HepG2 (cell line): ENCODE measurements around the gene TET2. TPM values are rescaled to one million over a fixed set of nuclear protein-coding genes. Genes with fewer than 3 reads are reported as not detected.
A peak's percentile ranks its signal among the peaks of the same experiment; 100 is the strongest.

Experiments used
- ATAC-seq: fragments of 200-7000 bp; cut with Tn5 transposase; 3 replicates; pipeline ENCODE4 v1.9.1; 2020; ENCODE audit warnings: mild to moderate bottlenecking, moderate library complexity
- BruUV-seq: library from RNA; stranded (reverse); fragments of 400-500 nt; replicated peaks from 2 replicates; lab custom pipeline; 2021; lab: Mats Ljungman, UMichigan
- CTCF ChIA-PET: fragments of 300-600 bp; formaldehyde crosslinking; extraction: SDS; loops from one replicate; lab custom pipeline; 2021; ENCODE audit warnings: low total read pairs, inconsistent platforms, low intra/inter-chr PET ratio; lab: Yijun Ruan, JAX
- POLR2A ChIA-PET: fragments of 350-600 bp; sonication (Branson Sonifier 250); formaldehyde crosslinking; loops from one replicate; lab custom pipeline; 2020; ENCODE audit warnings: antibody characterized with exemption, inconsistent platforms; lab: Yijun Ruan, JAX
- DNase-seq: peaks from one replicate; pipeline ENCODE4 v3.0.0-alpha.2; 2015; ENCODE audit warnings: low spot score
- FAIRE-seq: peaks from 3 replicates; lab custom pipeline; 2011; peaks lifted over from hg19 to GRCh38; lab: Jason Lieb, UNC
- H2AFZ ChIP-seq: one replicate; pipeline ENCODE4 v1.6.1; 2011; ENCODE audit warnings: low read length, inconsistent platforms
- H3K27ac ChIP-seq: fragments of 300-600 bp; 3 replicates; pipeline ENCODE4 v1.8.0; 2011; ENCODE audit warnings: mixed run types, mild to moderate bottlenecking, mixed read lengths, low read length, inconsistent platforms; ENCODE audit not compliant: insufficient read depth; ENCODE audit errors: extremely low read length
- H3K27me3 ChIP-seq, 2 experiments: fragments of 200-600 bp in 1 of 2; 2 replicates in 1 of 2; 3 replicates in 1 of 2; pipeline versions ENCODE4 v1.6.0 to v1.8.0; 2011; ENCODE audit warnings: low read length in 2 of 2, mild to moderate bottlenecking in 2 of 2, moderate library complexity in 2 of 2, inconsistent platforms in 1 of 2; ENCODE audit not compliant: insufficient read depth in 2 of 2, control insufficient read depth in 1 of 2
- H3K36me3 ChIP-seq, 2 experiments: fragments of 200-600 bp in 1 of 2; replicated peaks in 1 of 2; 2 replicates in 1 of 2; 3 replicates in 1 of 2; pipeline versions ENCODE4 v1.5.1 to v1.8.0; 2011; ENCODE audit warnings: low read length in 2 of 2, inconsistent platforms in 1 of 2; ENCODE audit not compliant: insufficient read depth in 2 of 2, control insufficient read depth in 1 of 2
- H3K4me1 ChIP-seq: 2 replicates; pipeline ENCODE4 v1.5.1; 2012; ENCODE audit warnings: low read length, inconsistent platforms; ENCODE audit not compliant: insufficient read depth
- H3K4me2 ChIP-seq: 2 replicates; pipeline ENCODE4 v1.6.0; 2011; ENCODE audit warnings: low read depth, low read length, inconsistent platforms
- H3K4me3 ChIP-seq, 3 experiments: fragments of 200-600 bp in 1 of 3; sonication (generic), shearing (Covaris generic) in 1 of 3; replicated peaks in 1 of 3; 2 replicates each; pipeline ENCODE4 v1.5.1; 2011 to 2016; ENCODE audit warnings: low read length in 3 of 3, inconsistent platforms in 2 of 3, low read depth in 2 of 3, mild to moderate bottlenecking in 2 of 3, control low read depth in 1 of 3, mixed read lengths in 1 of 3; ENCODE audit not compliant: insufficient read depth in 1 of 3
- H3K79me2 ChIP-seq: one replicate; pipeline ENCODE4 v1.6.1; 2011; ENCODE audit warnings: low read length, inconsistent platforms; ENCODE audit not compliant: insufficient read depth
- H3K9ac ChIP-seq: 2 replicates; pipeline ENCODE4 v1.6.0; 2011; ENCODE audit warnings: mild to moderate bottlenecking, low read depth, low read length, inconsistent platforms; ENCODE audit not compliant: insufficient read depth
- H3K9me3 ChIP-seq: 2 replicates; pipeline ENCODE4 v1.5.1; 2012; ENCODE audit warnings: mild to moderate bottlenecking, low read length
- H4K20me1 ChIP-seq: 2 replicates; pipeline ENCODE4 v1.6.0; 2011; ENCODE audit warnings: inconsistent platforms, mild to moderate bottlenecking, low read length, moderate library complexity; ENCODE audit not compliant: insufficient read depth
- ARID5B ChIP-seq: IDR thresholded peaks from 2 replicates; pipeline ENCODE4 v1.4.0; 2020; ENCODE audit warnings: mild to moderate bottlenecking, missing genetic modification reagents
- CEBPB ChIP-seq: IDR thresholded peaks from 2 replicates; pipeline ENCODE4 v1.6.1; 2011; ENCODE audit warnings: low read depth, low read length, improper control_type of control experiment, borderline replicate concordance
- CEBPG ChIP-seq: IDR thresholded peaks from 2 replicates; pipeline ENCODE4 v1.6.1; 2016
- FOXO1 ChIP-seq: sonication (generic); formaldehyde crosslinking; IDR thresholded peaks from 2 replicates; pipeline ENCODE4 v1.4.0; 2020; ENCODE audit warnings: missing genetic modification reagents
- HNF4A ChIP-seq: sonication (generic); formaldehyde crosslinking; IDR thresholded peaks from 2 replicates; pipeline ENCODE4 v1.4.0; 2020; ENCODE audit warnings: missing genetic modification reagents
- THAP8 ChIP-seq: sonication (generic); formaldehyde crosslinking; IDR thresholded peaks from 2 replicates; pipeline ENCODE4 v1.5.1; 2020; ENCODE audit warnings: missing genetic modification reagents, mild to moderate bottlenecking, borderline replicate concordance
- TRIM22 ChIP-seq: fragments of 450-650 bp; IDR thresholded peaks from 2 replicates; pipeline ENCODE4 v1.6.1; 2017
- ZBTB2 ChIP-seq: sonication (generic); formaldehyde crosslinking; IDR thresholded peaks from 2 replicates; pipeline ENCODE4 v1.8.0; 2022; ENCODE audit warnings: low read depth, missing genetic modification reagents
- ZKSCAN5 ChIP-seq: sonication (generic); formaldehyde crosslinking; IDR thresholded peaks from 2 replicates; pipeline ENCODE4 v1.5.1; 2020; ENCODE audit warnings: mild to moderate bottlenecking, missing genetic modification reagents
- ZNF24 ChIP-seq: fragments of 450-650 bp; IDR thresholded peaks from 2 replicates; pipeline ENCODE4 v1.6.1; 2017; ENCODE audit warnings: antibody characterized with exemption, mild to moderate bottlenecking
- ZNF644 ChIP-seq: IDR thresholded peaks from 2 replicates; pipeline ENCODE4 v1.6.1; 2016; ENCODE audit warnings: low read depth
- ZNF746 ChIP-seq: sonication (generic); formaldehyde crosslinking; IDR thresholded peaks from 2 replicates; pipeline ENCODE4 v1.8.0; 2022; ENCODE audit warnings: mild to moderate bottlenecking, missing genetic modification reagents
- ZSCAN20 ChIP-seq: sonication (generic); formaldehyde crosslinking; IDR thresholded peaks from 2 replicates; pipeline ENCODE4 v1.4.0; 2020; ENCODE audit warnings: missing genetic modification reagents, mild to moderate bottlenecking, borderline replicate concordance
- WGBS: methylation state at CpG from one replicate; pipeline ENCODE4 v1.1.6; 2017; ENCODE audit warnings: low lambda C conversion rate; 5-methylcytosine and 5-hydroxymethylcytosine counted together
- in situ Hi-C: cut with HindIII; loops from 2 replicates; pipeline ENCODE4 v1.10.0; 2017; ENCODE audit warnings: low pct_unique_long_range_greater_than_20kb; ENCODE audit not compliant: extremely low pct_ligation_motif_present
- intact Hi-C: fragments of 100-400 bp; cut with micrococcal nuclease; formaldehyde crosslinking; loops from one replicate; pipeline ENCODE4 v1.10.0; 2022; ENCODE audit not compliant: unreplicated experiment
- polyA plus RNA-seq, 8 experiments: library from polyadenylated mRNA; depleted of rRNA in 3 of 8; stranded (reverse) in 7 of 8; unstranded in 1 of 8; fragments of >200 nt; fragmentation: Illumina TruSeq in 4 of 8; extraction: Trizol in 4 of 8; gene quantifications; 2 replicates each; pipeline versions ENCODE4 v1.2.1 to v1.2.3, GENCODE V29; 2011 to 2016; ENCODE audit warnings: low read depth in 4 of 8, missing spikeins in 1 of 8, mixed read lengths in 1 of 8; ENCODE audit not compliant: insufficient read depth in 1 of 8
- total RNA-seq, 5 experiments: library from RNA; depleted of rRNA; stranded (reverse); fragments of >200 nt; fragmentation: Illumina TruSeq; extraction: Trizol; gene quantifications; 2 replicates each; pipeline ENCODE4 v1.2.3, GENCODE V29; 2016; ENCODE audit warnings: low read depth in 1 of 5

TET2 gene
- total and polyA plus RNA-seq, 2 of the 13 experiments (the other 11 are each of a cell fraction or from before 2014, with no cell fraction given), result 4.7 to 4.8 TPM

- no TSS peak for BruUV-seq
- Histone ChIP-seq H3K9ac (no peak overlapping the region), H3K27ac (no peak overlapping the region), H3K4me3 (no peak overlapping the region), H3K4me1 (peaks cover 41% of the 10 kb centered on the region), H3K36me3 (no peaks in the 10 kb centered on the region), H3K27me3 (no peaks in the 10 kb centered on the region; a peak in 2 of 5 replicates), H3K4me2 (peak overlapping the region; percentile 21), H4K20me1 (peaks cover 4% of the 10 kb centered on the region; the same call in 1 of the 2 replicates), H3K9me3 (no peaks in the 10 kb centered on the region), H3K79me2 (peaks cover 37% of the 10 kb centered on the region), H2AFZ (no peak overlapping the region)
- intact Hi-C loops, result loop anchor here (5.0 kb wide), 2 partner anchors 108 to 198 kb away; no protein-coding TSS in a partner anchor
- ChIA-PET CTCF (no interaction called here), POLR2A (no interaction called here)
- ATAC-seq (no peak), FAIRE-seq (no peak), DNase-seq (no peak)
- in situ Hi-C loops, result no loop called here
- TF ChIP-seq ZNF644 (CRISPR knock-in tag), result 0 out of 2 replicates have a peak, but pooled peaks have one; percentile 33
- 0 out of 2 replicates have a peak, but pooled peaks have one; percentile 39 for TF ChIP-seq ZNF24
- peak; percentile 57; the same call in 1 of the 2 replicates for TF ChIP-seq ZKSCAN5
- TF ChIP-seq HNF4A (CRISPR knock-in tag), result peak; percentile 55
- peak; percentile 30; the same call in 1 of the 2 replicates for TF ChIP-seq CEBPG
- TF ChIP-seq ARID5B, result 0 out of 2 replicates have a peak, but pooled peaks have one; percentile 33
- TF ChIP-seq ZNF746 (CRISPR knock-in tag), result no peak
- no peak for TF ChIP-seq FOXO1 (CRISPR knock-in tag)
- no peak for TF ChIP-seq ZSCAN20 (CRISPR knock-in tag)
- no peak for TF ChIP-seq ZBTB2 (CRISPR knock-in tag)
- peak; percentile 28; the same call in 1 of the 2 replicates for TF ChIP-seq CEBPB
- no peak for TF ChIP-seq TRIM22
- no peak for TF ChIP-seq THAP8 (CRISPR knock-in tag)
- WGBS, result 96% methylated on average over 1 of the region's 1 CpG
Measured at GRCh38 chr4:105149771-105150170, 3.1 kb downstream of the TET2 start.
